GM15510 (cell line): ENCODE measurements around the gene HIVEP1.

Source experiments
- POLR2A ChIP-seq: IDR thresholded peaks from 3 replicates; pipeline ENCODE4 v1.6.1; 2011; ENCODE audit warnings: borderline replicate concordance; ENCODE audit not compliant: insufficient read length; ENCODE audit errors: extremely low read depth

HIVEP1 gene

GRCh38 chr6:11977738-11978137 is 34.4 kb upstream of the HIVEP1 start:
- TF ChIP-seq POLR2A: no peak

- TF ChIP-seq POLR2A: no peak
Measured at GRCh38 chr6:11978169-11978987, 33.7 kb upstream of the HIVEP1 start.

GRCh38 chr6:11979866-11980265 is 32.2 kb upstream of the HIVEP1 start:
- TF ChIP-seq POLR2A: no peak

GRCh38 chr6:11983306-11983705 is 28.8 kb upstream of the HIVEP1 start:
- no peak for TF ChIP-seq POLR2A

- no peak for TF ChIP-seq POLR2A
Measured at GRCh38 chr6:11987386-11987785, 24.7 kb upstream of the HIVEP1 start.

GRCh38 chr6:11989386-11989785 is 22.7 kb upstream of the HIVEP1 start:
- no peak for TF ChIP-seq POLR2A

- no peak for TF ChIP-seq POLR2A
Measured at GRCh38 chr6:11992086-11992485, 20.0 kb upstream of the HIVEP1 start.

- no peak for TF ChIP-seq POLR2A
Measured at GRCh38 chr6:11994875-11995461, 17.1 kb upstream of the HIVEP1 start.

GRCh38 chr6:11996751-11997150 is 15.4 kb upstream of the HIVEP1 start:
- no peak for TF ChIP-seq POLR2A

- no peak for TF ChIP-seq POLR2A
Measured at GRCh38 chr6:11999246-11999645, 12.9 kb upstream of the HIVEP1 start.

- no peak for TF ChIP-seq POLR2A
Measured at GRCh38 chr6:12000174-12000573, 11.9 kb upstream of the HIVEP1 start.

GRCh38 chr6:12001004-12001705 is 11.0 kb upstream of the HIVEP1 start:
- TF ChIP-seq POLR2A: no peak

- TF ChIP-seq POLR2A: no peak
Measured at GRCh38 chr6:12001706-12002435, 10.2 kb upstream of the HIVEP1 start.

GRCh38 chr6:12007473-12007872 is 4.6 kb upstream of the HIVEP1 start:
- TF ChIP-seq POLR2A: no peak

GRCh38 chr6:12007887-12008286 is 4.2 kb upstream of the HIVEP1 start:
- TF ChIP-seq POLR2A: no peak
